ENCODE results near the gene ABHD17A. TPM values are rescaled to one million over a fixed set of nuclear protein-coding genes. Genes with fewer than 3 reads are reported as not detected.

The ABHD17A gene
- total and polyA plus RNA-seq, 9 of the 15 experiments (the other 6 are each of a cell fraction or from before 2014, with no cell fraction given) = 0.04 to 135 (median 21.8) TPM; not detected in 1

GRCh38 chr19:1875646-1876495 is 9.4 kb downstream of the ABHD17A start (continued):
- TF ChIP-seq STAT6 (CRISPR knock-in tag; IDR thresholded peaks at IDR 0.05) = 0 out of 2 replicates have a peak, but pooled peaks have one; percentile 14
- no peak for TF ChIP-seq PRPF4 (IDR thresholded peaks at IDR 0.05; ENCODE audit: insufficient read depth, low read depth, low read length, poor library complexity, severe bottlenecking)
- no peak; the same call in 1 of the 2 replicates for TF ChIP-seq FOXO4 (CRISPR knock-in tag; IDR thresholded peaks at IDR 0.05)
- peak; percentile 81; the same call in 1 of the 2 replicates for TF ChIP-seq THAP7 (CRISPR knock-in tag; IDR thresholded peaks at IDR 0.05)
- no peak for TF ChIP-seq ZNF354B (CRISPR knock-in tag; IDR thresholded peaks at IDR 0.05)
- TF ChIP-seq ZNF124 (CRISPR knock-in tag; IDR thresholded peaks at IDR 0.05) = 0 out of 2 replicates have a peak, but pooled peaks have one; percentile 46
- TF ChIP-seq ZNF175 (CRISPR knock-in tag; IDR thresholded peaks at IDR 0.05; ENCODE audit: low read depth) = no peak
- no peak for TF ChIP-seq MEIS2 (IDR thresholded peaks at IDR 0.05; ENCODE audit: partially characterized antibody)
- no peak for TF ChIP-seq STAT5B (CRISPR knock-in tag; IDR thresholded peaks at IDR 0.05)
- peak; percentile 95 for TF ChIP-seq SP1 (CRISPR knock-in tag; IDR thresholded peaks at IDR 0.05)
- TF ChIP-seq TSC22D4 (tag; IDR thresholded peaks at IDR 0.05) = no peak
- no peak; the same call in 1 of the 2 replicates for TF ChIP-seq ZNF76 (CRISPR knock-in tag; IDR thresholded peaks at IDR 0.05; ENCODE audit: borderline replicate concordance)
- TF ChIP-seq TFAP4 (CRISPR knock-in tag; IDR thresholded peaks at IDR 0.05; ENCODE audit: borderline replicate concordance) = peak; percentile 84; the same call in 1 of the 2 replicates
- no peak for TF ChIP-seq ZNF384 (IDR thresholded peaks at IDR 0.05; ENCODE audit: low read depth, low read length)
- no peak for TF ChIP-seq MCM7 (IDR thresholded peaks at IDR 0.05)
- no peak for TF ChIP-seq IFI16 (CRISPR knock-in tag; IDR thresholded peaks at IDR 0.05)
- TF ChIP-seq HSF4 (CRISPR knock-in tag; IDR thresholded peaks at IDR 0.05; ENCODE audit: borderline replicate concordance) = no peak
- TF ChIP-seq ADNP (tag; IDR thresholded peaks at IDR 0.05) = no peak
- TF ChIP-seq BMI1 (IDR thresholded peaks at IDR 0.05; ENCODE audit: low read length) = no peak
- no peak for TF ChIP-seq PHTF2 (CRISPR knock-in tag; IDR thresholded peaks at IDR 0.05)
- no peak for TF ChIP-seq ZNF77 (CRISPR knock-in tag; IDR thresholded peaks at IDR 0.05)

Measured in K562 (cell line).